ENCODE results near the gene LRRFIP1.

LRRFIP1 gene

GRCh38 chr2:237599465-237600110 is 27.8 kb upstream of the LRRFIP1 start:
- TF ChIP-seq CTCF (conservative IDR thresholded peaks at IDR 0.05; ENCODE audit: low read depth, low read length) = no peak
- H3K4me3 ChIP-seq (ENCODE audit: low read length) = no peak overlapping the region
- DNase-seq (ENCODE audit: low read depth) = no peak

GRCh38 chr2:237600205-237600846 is 27.1 kb upstream of the LRRFIP1 start:
- TF ChIP-seq CTCF (conservative IDR thresholded peaks at IDR 0.05; ENCODE audit: low read depth, low read length) = peak; percentile 37
- no peak overlapping the region for H3K4me3 ChIP-seq (ENCODE audit: low read length)
- no peak for DNase-seq (ENCODE audit: low read depth)

GRCh38 chr2:237601453-237602116 is 25.8 kb upstream of the LRRFIP1 start:
- TF ChIP-seq CTCF (conservative IDR thresholded peaks at IDR 0.05; ENCODE audit: low read depth, low read length) = peak; percentile 43
- H3K4me3 ChIP-seq (ENCODE audit: low read length) = no peak overlapping the region
- DNase-seq (ENCODE audit: low read depth) = no peak

GRCh38 chr2:237602409-237602808 is 25.0 kb upstream of the LRRFIP1 start:
- DNase-seq (ENCODE audit: low read depth) = no peak
- no peak for TF ChIP-seq CTCF (conservative IDR thresholded peaks at IDR 0.05; ENCODE audit: low read depth, low read length)
- H3K4me3 ChIP-seq (ENCODE audit: low read length) = no peak overlapping the region

GRCh38 chr2:237603049-237603717 is 24.2 kb upstream of the LRRFIP1 start:
- DNase-seq (ENCODE audit: low read depth) = no peak
- no peak overlapping the region for H3K4me3 ChIP-seq (ENCODE audit: low read length)
- TF ChIP-seq CTCF (conservative IDR thresholded peaks at IDR 0.05; ENCODE audit: low read depth, low read length) = no peak

- no peak for DNase-seq (ENCODE audit: low read depth)
- no peak overlapping the region for H3K4me3 ChIP-seq (ENCODE audit: low read length)
- TF ChIP-seq CTCF (conservative IDR thresholded peaks at IDR 0.05; ENCODE audit: low read depth, low read length) = no peak
Observed at GRCh38 chr2:237603718-237604362, 23.5 kb upstream of the LRRFIP1 start.
